MM.1S (cell line): ENCODE data around the gene GPR87.

Source experiments
- EZH2 ChIP-seq: fragments of 300-600 bp; sonication (generic); optimal IDR thresholded peaks from 2 replicates; pipeline ENCODE3; 2017; ENCODE audit warnings: low read depth, mild to moderate bottlenecking, antibody characterized with exemption, low read length, mixed read lengths
- TF ChIP-seq, protein P1 (sequence below): fragments of 300-600 bp; sonication (generic); IDR thresholded peaks from 2 replicates; pipeline ENCODE4 v1.5.1; 2016; ENCODE audit warnings: antibody characterized with exemption, low read length, mixed read lengths

DNA sequence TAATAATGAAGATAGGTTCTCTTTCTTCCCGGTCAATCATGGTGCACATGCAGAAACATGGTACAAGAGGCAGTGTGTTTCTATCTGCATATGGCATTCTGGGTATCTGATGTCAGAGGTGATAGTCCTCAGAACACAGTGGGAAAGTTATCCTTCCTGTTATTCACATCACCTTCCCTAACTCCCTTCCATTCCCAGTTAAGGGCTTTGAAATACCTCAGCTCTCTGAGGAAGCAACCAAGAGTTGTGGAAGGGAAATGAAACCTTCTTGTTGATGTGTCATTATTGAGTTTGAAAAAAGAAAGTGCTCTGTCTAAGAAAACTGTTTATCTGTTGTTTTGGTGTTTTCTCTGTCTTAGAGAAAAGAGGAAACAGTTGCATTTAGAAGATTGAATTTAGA lies 34.6 kb upstream of the GPR87 start:
- TF ChIP-seq, protein P1, sequence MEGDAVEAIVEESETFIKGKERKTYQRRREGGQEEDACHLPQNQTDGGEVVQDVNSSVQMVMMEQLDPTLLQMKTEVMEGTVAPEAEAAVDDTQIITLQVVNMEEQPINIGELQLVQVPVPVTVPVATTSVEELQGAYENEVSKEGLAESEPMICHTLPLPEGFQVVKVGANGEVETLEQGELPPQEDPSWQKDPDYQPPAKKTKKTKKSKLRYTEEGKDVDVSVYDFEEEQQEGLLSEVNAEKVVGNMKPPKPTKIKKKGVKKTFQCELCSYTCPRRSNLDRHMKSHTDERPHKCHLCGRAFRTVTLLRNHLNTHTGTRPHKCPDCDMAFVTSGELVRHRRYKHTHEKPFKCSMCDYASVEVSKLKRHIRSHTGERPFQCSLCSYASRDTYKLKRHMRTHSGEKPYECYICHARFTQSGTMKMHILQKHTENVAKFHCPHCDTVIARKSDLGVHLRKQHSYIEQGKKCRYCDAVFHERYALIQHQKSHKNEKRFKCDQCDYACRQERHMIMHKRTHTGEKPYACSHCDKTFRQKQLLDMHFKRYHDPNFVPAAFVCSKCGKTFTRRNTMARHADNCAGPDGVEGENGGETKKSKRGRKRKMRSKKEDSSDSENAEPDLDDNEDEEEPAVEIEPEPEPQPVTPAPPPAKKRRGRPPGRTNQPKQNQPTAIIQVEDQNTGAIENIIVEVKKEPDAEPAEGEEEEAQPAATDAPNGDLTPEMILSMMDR = no peak
- no peak for TF ChIP-seq EZH2
